Mucosa of descending colon (tissue), 3 donors: ENCODE measurements around the gene FAP. TPM values are rescaled to one million over a fixed set of nuclear protein-coding genes. Genes with fewer than 3 reads are reported as not detected.

ENCODE experiments used
- ATAC-seq: fragments of 200-7000 bp; cut with Tn5 transposase; one replicate; pipeline ENCODE4 v1.9.1; 2020; ENCODE audit warnings: mild to moderate bottlenecking, moderate library complexity
- DNase-seq, 3 donors: peaks; one replicate each; pipeline ENCODE4 v3.0.0-alpha.2; 2020
- H3K36me3 ChIP-seq: fragments of 200-600 bp; one replicate; pipeline ENCODE4 v1.8.0; 2021; ENCODE audit warnings: low read depth, mild to moderate bottlenecking
- H3K4me1 ChIP-seq: fragments of 200-600 bp; one replicate; pipeline ENCODE4 v1.8.0; 2021; ENCODE audit warnings: low read depth, mild to moderate bottlenecking
- H3K4me3 ChIP-seq: fragments of 200-600 bp; one replicate; pipeline ENCODE4 v1.8.0; 2021; ENCODE audit warnings: mild to moderate bottlenecking
- H3K9me3 ChIP-seq: fragments of 200-600 bp; one replicate; pipeline ENCODE4 v1.8.0; 2021; ENCODE audit warnings: mild to moderate bottlenecking
- intact Hi-C, 2 donors: fragments of 100-400 bp; cut with DNase I in 1 of 2; cut with micrococcal nuclease in 1 of 2; formaldehyde crosslinking; loops; one replicate each; pipeline versions ENCODE4 v1.11.0 to v1.11.1; 2022; cut with DNase I, micrococcal nuclease
- long read RNA-seq, 2 donors: library from polyadenylated mRNA; unstranded; transcript quantifications; one replicate each; pipeline ENCODE4 v2.0.0, GENCODE V29; 2019 to 2021
- total RNA-seq, 3 donors: library from RNA; stranded (reverse); fragmentation: NEBNext Ultra II Directional in 2 of 3; extraction: Animal tissue kit (Norgen Biotek cat#: 25700) in 2 of 3; gene quantifications; one replicate each; pipeline versions ENCODE4 v1.2.1 to v1.2.4, GENCODE V29; 2021 to 2023
- TF ChIP-seq, protein P1 (sequence below): fragments of 200-600 bp; IDR thresholded peaks from one replicate; pipeline ENCODE4 v1.8.0; 2022; ENCODE audit warnings: antibody characterized with exemption, mild to moderate bottlenecking
- donor health status: DM: no; HTN: no; CAD: no; lungs with moderate emphysema.
- donor health status: DM: no; HTN: no; CAD: no.
- donor health status: DM: no; HTN: yes; CAD: no.

Gene FAP, protein sequence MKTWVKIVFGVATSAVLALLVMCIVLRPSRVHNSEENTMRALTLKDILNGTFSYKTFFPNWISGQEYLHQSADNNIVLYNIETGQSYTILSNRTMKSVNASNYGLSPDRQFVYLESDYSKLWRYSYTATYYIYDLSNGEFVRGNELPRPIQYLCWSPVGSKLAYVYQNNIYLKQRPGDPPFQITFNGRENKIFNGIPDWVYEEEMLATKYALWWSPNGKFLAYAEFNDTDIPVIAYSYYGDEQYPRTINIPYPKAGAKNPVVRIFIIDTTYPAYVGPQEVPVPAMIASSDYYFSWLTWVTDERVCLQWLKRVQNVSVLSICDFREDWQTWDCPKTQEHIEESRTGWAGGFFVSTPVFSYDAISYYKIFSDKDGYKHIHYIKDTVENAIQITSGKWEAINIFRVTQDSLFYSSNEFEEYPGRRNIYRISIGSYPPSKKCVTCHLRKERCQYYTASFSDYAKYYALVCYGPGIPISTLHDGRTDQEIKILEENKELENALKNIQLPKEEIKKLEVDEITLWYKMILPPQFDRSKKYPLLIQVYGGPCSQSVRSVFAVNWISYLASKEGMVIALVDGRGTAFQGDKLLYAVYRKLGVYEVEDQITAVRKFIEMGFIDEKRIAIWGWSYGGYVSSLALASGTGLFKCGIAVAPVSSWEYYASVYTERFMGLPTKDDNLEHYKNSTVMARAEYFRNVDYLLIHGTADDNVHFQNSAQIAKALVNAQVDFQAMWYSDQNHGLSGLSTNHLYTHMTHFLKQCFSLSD
- 1 to 10 TPM in 2 of 3 donors, under 1 TPM in 1; 0.20 to 4.0 (median 1.3) TPM for total RNA-seq
- long read RNA-seq, donor 1, partial matches to known transcripts: 0 of 4 reads
- long read RNA-seq, donor 1, other reads (novel, unspliced or antisense): 2 of 4 reads
- long read RNA-seq, donor 2, partial matches to known transcripts: 0 of 2 reads
- long read RNA-seq, donor 2, other reads (novel, unspliced or antisense): 1 of 2 reads

DNA sequence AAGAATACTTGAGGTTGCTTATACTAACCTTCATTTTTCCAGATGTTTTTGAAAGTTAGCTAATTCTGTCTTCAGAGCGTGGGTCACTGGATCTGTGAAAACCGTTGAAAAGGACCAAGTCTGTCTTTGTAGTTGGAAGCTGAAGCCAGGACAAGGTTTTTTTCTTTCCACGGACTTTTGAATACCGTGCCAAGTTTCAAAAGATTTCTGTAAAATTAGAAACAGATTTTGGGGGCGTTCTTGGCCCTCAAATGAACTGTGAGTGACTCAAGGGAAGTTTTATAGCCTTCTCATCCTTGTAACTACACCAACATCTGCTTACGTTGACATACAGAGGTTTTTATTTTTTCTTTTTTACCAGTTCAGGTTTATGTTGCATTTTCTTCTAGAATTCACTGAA lies at the start of gene FAP:
TSS of gene FAP (minus strand) at position 152 of the 400 bp plus-strand sequence. CDS start at position 34, 118 bp downstream.
- Histone ChIP-seq H3K4me1 (no peaks in the 10 kb centered on the region), H3K36me3 (no peaks in the 10 kb centered on the region), H3K9me3 (no peaks in the 10 kb centered on the region), H3K4me3 (no peak within 1 kb of the TSS)
- DNase-seq: no peak
- intact Hi-C loops: no loop called here
- TF ChIP-seq, protein P1, sequence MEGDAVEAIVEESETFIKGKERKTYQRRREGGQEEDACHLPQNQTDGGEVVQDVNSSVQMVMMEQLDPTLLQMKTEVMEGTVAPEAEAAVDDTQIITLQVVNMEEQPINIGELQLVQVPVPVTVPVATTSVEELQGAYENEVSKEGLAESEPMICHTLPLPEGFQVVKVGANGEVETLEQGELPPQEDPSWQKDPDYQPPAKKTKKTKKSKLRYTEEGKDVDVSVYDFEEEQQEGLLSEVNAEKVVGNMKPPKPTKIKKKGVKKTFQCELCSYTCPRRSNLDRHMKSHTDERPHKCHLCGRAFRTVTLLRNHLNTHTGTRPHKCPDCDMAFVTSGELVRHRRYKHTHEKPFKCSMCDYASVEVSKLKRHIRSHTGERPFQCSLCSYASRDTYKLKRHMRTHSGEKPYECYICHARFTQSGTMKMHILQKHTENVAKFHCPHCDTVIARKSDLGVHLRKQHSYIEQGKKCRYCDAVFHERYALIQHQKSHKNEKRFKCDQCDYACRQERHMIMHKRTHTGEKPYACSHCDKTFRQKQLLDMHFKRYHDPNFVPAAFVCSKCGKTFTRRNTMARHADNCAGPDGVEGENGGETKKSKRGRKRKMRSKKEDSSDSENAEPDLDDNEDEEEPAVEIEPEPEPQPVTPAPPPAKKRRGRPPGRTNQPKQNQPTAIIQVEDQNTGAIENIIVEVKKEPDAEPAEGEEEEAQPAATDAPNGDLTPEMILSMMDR: no peak
- no peak for ATAC-seq

DNA sequence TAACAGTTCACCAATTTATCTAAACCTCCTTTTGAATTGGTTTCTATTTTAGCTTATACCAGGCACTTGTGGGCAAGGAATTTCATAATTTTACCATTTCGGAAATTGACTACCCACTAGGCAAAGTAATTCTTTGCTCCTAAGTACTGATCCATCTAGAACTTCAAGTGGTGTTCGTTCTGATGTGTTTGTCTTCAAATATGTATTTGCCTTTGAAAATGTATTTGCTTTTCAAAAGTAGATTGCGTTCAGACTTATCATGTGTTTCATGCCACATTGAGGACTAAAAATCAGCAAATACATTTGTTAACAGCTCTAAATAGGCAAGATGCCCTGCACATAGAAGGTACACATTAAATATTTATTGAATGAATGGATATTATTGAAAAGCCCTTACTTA lies 48.5 kb upstream of the FAP start:
- no peaks in the 10 kb centered on the region for H3K4me1 ChIP-seq
- intact Hi-C loops: loop anchor here in 1 of 2 donors (10.0 kb wide), 1 partner anchor 67 kb away; no protein-coding TSS in a partner anchor
- H3K36me3 ChIP-seq: no peaks in the 10 kb centered on the region
- H3K4me3 ChIP-seq: no peak overlapping the region
- TF ChIP-seq, protein P1: no peak
- ATAC-seq (no peak), DNase-seq (no peak)
- no peaks in the 10 kb centered on the region for H3K9me3 ChIP-seq

DNA sequence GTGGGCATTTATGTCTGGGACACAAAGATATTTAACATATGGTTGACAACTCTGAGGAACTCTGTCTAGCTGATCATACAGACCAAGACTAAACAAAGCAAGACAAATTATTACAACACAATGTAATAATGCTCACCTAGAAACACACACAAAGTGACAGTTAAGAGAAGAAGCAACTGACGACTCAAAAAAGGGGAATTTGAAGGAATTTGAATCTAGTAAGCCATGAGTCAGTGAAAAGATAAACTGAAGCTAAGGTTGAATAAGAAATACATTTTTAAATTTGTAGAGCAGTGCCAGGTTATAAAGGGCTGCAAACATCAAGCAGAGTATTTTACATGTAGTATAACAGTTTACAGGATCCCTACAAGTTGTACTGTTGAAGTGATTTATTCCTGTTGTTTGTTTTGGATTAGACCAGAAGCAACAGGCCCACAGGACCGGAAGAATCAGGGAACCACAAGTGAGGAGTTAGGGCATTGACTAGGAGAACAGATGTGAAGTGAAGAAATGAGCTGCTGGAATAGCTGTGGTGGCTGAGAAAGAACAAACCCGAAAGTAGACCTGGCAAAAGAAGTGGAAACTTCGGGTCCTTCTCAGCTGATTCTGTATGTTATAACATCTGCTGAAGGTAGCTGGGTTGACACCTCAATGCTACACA lies 39.6 kb upstream of the FAP start:
- no peaks in the 10 kb centered on the region for H3K4me1 ChIP-seq
- ATAC-seq: no peak
- no peak overlapping the region for H3K4me3 ChIP-seq
- no peaks in the 10 kb centered on the region for H3K36me3 ChIP-seq
- intact Hi-C loops: no loop called here
- TF ChIP-seq, protein P1: no peak
- no peak for DNase-seq
- H3K9me3 ChIP-seq: no peaks in the 10 kb centered on the region

DNA sequence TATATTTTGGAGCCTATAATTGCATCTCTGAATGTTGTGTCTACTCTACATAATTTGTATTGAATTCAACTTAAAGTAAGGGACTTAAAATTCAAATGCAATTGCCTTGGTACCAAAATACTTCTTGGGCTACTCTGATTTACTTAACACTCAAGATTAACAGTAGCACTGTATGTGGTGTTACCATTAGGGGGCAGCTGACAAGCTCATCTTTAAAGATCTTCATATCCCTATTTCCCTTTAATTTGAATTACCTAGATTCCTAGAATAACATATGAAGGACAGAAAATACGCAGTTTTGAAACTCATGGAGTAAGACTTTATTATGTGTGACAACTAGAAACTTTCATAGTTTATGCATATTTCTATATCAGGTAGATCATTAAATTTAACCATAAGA lies 37.4 kb upstream of the FAP start:
- Histone ChIP-seq H3K4me1 (no peaks in the 10 kb centered on the region), H3K9me3 (no peaks in the 10 kb centered on the region), H3K4me3 (no peak overlapping the region), H3K36me3 (no peaks in the 10 kb centered on the region)
- TF ChIP-seq, protein P1: no peak
- intact Hi-C loops: no loop called here
- DNase-seq: no peak
- no peak for ATAC-seq

DNA sequence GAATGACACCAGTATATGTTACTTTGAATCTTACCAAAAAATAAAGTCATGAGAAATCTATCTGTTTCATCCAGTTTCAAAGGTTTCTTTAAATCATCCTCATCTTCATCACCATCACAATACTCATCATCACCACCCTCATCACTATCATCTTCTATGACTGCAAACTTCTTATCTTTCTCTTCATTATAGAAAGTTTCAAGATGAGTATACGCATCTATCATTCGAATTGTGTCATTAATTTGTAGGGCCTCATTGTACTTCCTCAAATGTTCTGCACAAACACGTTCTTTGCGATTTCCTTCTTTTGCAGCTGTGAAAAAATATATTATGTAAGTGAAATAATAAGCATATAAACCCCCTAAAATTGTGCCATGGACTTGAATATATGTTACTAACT lies 34.1 kb upstream of the FAP start:
- no peak overlapping the region for H3K4me3 ChIP-seq
- TF ChIP-seq, protein P1: no peak
- ATAC-seq: no peak
- no peaks in the 10 kb centered on the region for H3K36me3 ChIP-seq
- intact Hi-C loops: no loop called here
- DNase-seq: no peak
- H3K4me1 ChIP-seq: no peaks in the 10 kb centered on the region
- no peaks in the 10 kb centered on the region for H3K9me3 ChIP-seq
